Keratinocyte (primary cell): ENCODE data around the gene TSSC4.

Source experiments
- CTCF ChIP-seq, 3 experiments: IDR thresholded peaks in 1 of 3; conservative IDR thresholded peaks in 1 of 3; optimal IDR thresholded peaks in 1 of 3; 2 replicates in 2 of 3; 3 replicates in 1 of 3; pipeline versions ENCODE3 to v1.5.1; 2011; ENCODE audit warnings: low read length in 3 of 3, mild to moderate bottlenecking in 3 of 3, moderate library complexity in 2 of 3, control low read depth in 1 of 3, inconsistent platforms in 1 of 3; ENCODE audit not compliant: insufficient read depth in 2 of 3; ENCODE audit errors: extremely low read depth in 1 of 3
- EZH2 ChIP-seq: IDR thresholded peaks from one replicate; pipeline ENCODE4 v1.6.1; 2012; ENCODE audit warnings: inconsistent platforms, mild to moderate bottlenecking, low read length, moderate library complexity

DNA sequence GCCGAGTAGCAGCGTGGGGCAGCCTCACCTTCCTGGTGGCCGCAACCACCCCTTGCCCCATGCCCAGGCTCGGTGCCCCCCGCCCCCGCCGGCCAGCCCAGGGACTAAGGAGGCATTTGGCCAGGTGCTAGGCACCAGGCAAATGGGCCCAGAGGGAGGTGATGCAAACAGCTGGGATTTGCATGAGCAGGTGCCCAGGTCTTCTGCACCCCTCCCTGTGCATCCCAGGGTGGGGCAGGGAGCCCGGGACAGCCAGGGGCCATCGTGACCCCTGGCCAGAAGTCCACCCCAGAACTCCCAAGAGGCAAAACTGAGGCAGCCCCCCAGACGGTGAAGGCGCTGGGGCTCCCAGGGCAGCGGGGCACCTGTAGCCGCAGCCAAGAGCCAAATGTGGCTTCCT is 25.7 kb downstream of the TSSC4 start:
- no peak for TF ChIP-seq CTCF (optimal IDR thresholded peaks at IDR 0.05 in 1 of 3, IDR thresholded peaks at IDR 0.05 in 1 of 3, conservative IDR thresholded peaks at IDR 0.05 in 1 of 3; ENCODE audit: extremely low read depth in 1 of 3, insufficient read depth in 2 of 3, low read length in 3 of 3)
- TF ChIP-seq EZH2, result no peak
